ENCODE data around the gene CCDC91. TPM values are rescaled to one million over a fixed set of nuclear protein-coding genes. Genes with fewer than 3 reads are reported as not detected.

CCDC91 gene
- total RNA-seq, 1 donor from 2014 or later = 35.8 TPM

GRCh38 chr12:28583701-28584261, 393.5 kb downstream of the CCDC91 start:
- DNase-seq (ENCODE audit: low spot score) = no peak
- ATAC-seq = no peak
- intact Hi-C loops (cut with DNase I) = no loop called here

- intact Hi-C loops (cut with DNase I) = no loop called here
- DNase-seq (ENCODE audit: low spot score) (no peak), ATAC-seq (no peak)
These were observed 394.9 kb downstream of the CCDC91 start for GRCh38 chr12:28585146-28585545.

DNA sequence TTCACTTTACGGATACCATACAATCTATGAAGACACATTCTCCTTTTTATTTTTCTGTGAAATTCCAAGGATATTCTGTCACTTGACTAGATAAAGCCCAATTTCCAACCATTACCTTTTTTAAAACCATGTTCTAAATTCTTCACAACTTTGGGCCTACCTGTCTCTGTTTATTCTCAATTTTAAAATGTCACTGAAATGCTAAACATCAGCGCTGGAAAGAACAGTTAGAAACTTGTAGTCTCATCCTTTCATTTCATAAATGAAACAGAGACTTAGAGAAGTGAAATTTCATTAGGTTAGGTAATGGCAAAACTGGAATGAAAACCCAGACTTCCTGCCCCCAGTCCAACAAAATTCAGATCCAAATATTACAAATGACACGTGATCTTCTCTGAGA, 396.2 kb downstream of the CCDC91 start:
- intact Hi-C loops (cut with DNase I) = no loop called here
- DNase-seq (ENCODE audit: low spot score) (no peak), ATAC-seq (no peak)

DNA sequence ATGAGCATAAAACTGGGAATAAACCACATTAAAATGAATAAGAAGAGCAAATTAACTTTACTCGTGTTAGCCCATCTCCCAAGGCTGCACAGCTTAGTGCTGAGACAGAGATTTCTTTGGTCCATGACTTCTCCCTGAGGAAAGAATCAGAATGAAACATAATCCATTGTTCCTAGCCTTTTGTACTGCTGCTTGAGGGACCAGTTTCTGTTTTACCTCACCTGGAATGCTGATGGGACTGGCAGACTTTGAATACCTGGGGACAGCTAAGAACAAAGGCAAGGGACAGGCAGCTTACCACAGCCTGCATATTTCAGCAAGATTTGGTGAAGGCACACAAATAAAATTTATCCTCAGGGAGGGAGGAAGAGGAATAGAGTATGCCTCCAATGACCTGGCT, 401.6 kb downstream of the CCDC91 start:
- intact Hi-C loops (cut with DNase I) = no loop called here
- DNase-seq (ENCODE audit: low spot score) = no peak
- ATAC-seq = no peak

Other genes with a start within 250 kb of the CCDC91 start
- gene PTHLH, start 217.7 kb upstream of the CCDC91 start, total RNA-seq = 8.3 TPM